ENCODE measurements around the gene CCDC24.

Gene CCDC24

GRCh38 chr1:43998000-43998378, 6.6 kb downstream of the CCDC24 start:
- Histone ChIP-seq H3K4me3 (replicated peaks; ENCODE audit: low read depth, low read length) (no peak overlapping the region), H3K36me3 (ENCODE audit: control insufficient read depth, insufficient read depth, low read length) (no peaks in the 10 kb centered on the region), H3K27me3 (replicated peaks; ENCODE audit: control insufficient read depth, insufficient read depth, low read length) (no peaks in the 10 kb centered on the region)
- TF ChIP-seq CTCF (IDR thresholded peaks at IDR 0.05; ENCODE audit: insufficient read depth, low read length, poor library complexity, severe bottlenecking), result no peak
- DNase-seq (ENCODE audit: extremely low read depth, insufficient read length), result no peak

GRCh38 chr1:43999455-43999854, 8.1 kb downstream of the CCDC24 start:
- Histone ChIP-seq H3K27me3 (replicated peaks; ENCODE audit: control insufficient read depth, insufficient read depth, low read length) (no peaks in the 10 kb centered on the region), H3K4me3 (replicated peaks; ENCODE audit: low read depth, low read length) (no peak overlapping the region), H3K36me3 (ENCODE audit: control insufficient read depth, insufficient read depth, low read length) (no peaks in the 10 kb centered on the region)
- TF ChIP-seq CTCF (IDR thresholded peaks at IDR 0.05; ENCODE audit: insufficient read depth, low read length, poor library complexity, severe bottlenecking), result no peak
- DNase-seq (ENCODE audit: extremely low read depth, insufficient read length), result no peak

GRCh38 chr1:44000122-44000665, 8.8 kb downstream of the CCDC24 start:
- no peak overlapping the region for H3K4me3 ChIP-seq (replicated peaks; ENCODE audit: low read depth, low read length)
- no peak for TF ChIP-seq CTCF (IDR thresholded peaks at IDR 0.05; ENCODE audit: insufficient read depth, low read length, poor library complexity, severe bottlenecking)
- H3K36me3 ChIP-seq (ENCODE audit: control insufficient read depth, insufficient read depth, low read length), result no peaks in the 10 kb centered on the region
- no peaks in the 10 kb centered on the region for H3K27me3 ChIP-seq (replicated peaks; ENCODE audit: control insufficient read depth, insufficient read depth, low read length)
- no peak for DNase-seq (ENCODE audit: extremely low read depth, insufficient read length)

GRCh38 chr1:44002165-44002564, 10.8 kb downstream of the CCDC24 start:
- Histone ChIP-seq H3K27me3 (replicated peaks; ENCODE audit: control insufficient read depth, insufficient read depth, low read length) (no peaks in the 10 kb centered on the region), H3K4me3 (replicated peaks; ENCODE audit: low read depth, low read length) (no peak overlapping the region), H3K36me3 (ENCODE audit: control insufficient read depth, insufficient read depth, low read length) (no peaks in the 10 kb centered on the region)
- DNase-seq (ENCODE audit: extremely low read depth, insufficient read length), result no peak
- no peak for TF ChIP-seq CTCF (IDR thresholded peaks at IDR 0.05; ENCODE audit: insufficient read depth, low read length, poor library complexity, severe bottlenecking)

GRCh38 chr1:44002606-44003157, 11.3 kb downstream of the CCDC24 start:
- no peak for DNase-seq (ENCODE audit: extremely low read depth, insufficient read length)
- no peak overlapping the region for H3K4me3 ChIP-seq (replicated peaks; ENCODE audit: low read depth, low read length)
- no peaks in the 10 kb centered on the region for H3K36me3 ChIP-seq (ENCODE audit: control insufficient read depth, insufficient read depth, low read length)
- H3K27me3 ChIP-seq (replicated peaks; ENCODE audit: control insufficient read depth, insufficient read depth, low read length), result no peaks in the 10 kb centered on the region
- no peak for TF ChIP-seq CTCF (IDR thresholded peaks at IDR 0.05; ENCODE audit: insufficient read depth, low read length, poor library complexity, severe bottlenecking)

- Histone ChIP-seq H3K36me3 (ENCODE audit: control insufficient read depth, insufficient read depth, low read length) (no peaks in the 10 kb centered on the region), H3K4me3 (replicated peaks; ENCODE audit: low read depth, low read length) (no peak overlapping the region), H3K27me3 (replicated peaks; ENCODE audit: control insufficient read depth, insufficient read depth, low read length) (no peaks in the 10 kb centered on the region)
- DNase-seq (ENCODE audit: extremely low read depth, insufficient read length), result no peak
- no peak for TF ChIP-seq CTCF (IDR thresholded peaks at IDR 0.05; ENCODE audit: insufficient read depth, low read length, poor library complexity, severe bottlenecking)
These were observed 16.9 kb downstream of the CCDC24 start for GRCh38 chr1:44008259-44008658.

Measured in GM06990 (cell line).